ENCODE data around the gene PTPA. TPM values are rescaled to one million over a fixed set of nuclear protein-coding genes. Genes with fewer than 3 reads are reported as not detected.

Gene PTPA
- total and polyA plus RNA-seq, 2 donors (not counting 1 experiment from before 2014, with no cell fraction given), result 35.0 to 73.9 TPM

- ChIA-PET CTCF (interaction anchor here (0.6 to 18.9 kb wide), 7 partner anchors 39 to 603 kb away, joined by 3 to 382 read pairs (median 5); partner anchors contain the start of genes C9orf50, IER5L and NTMT1), POLR2A (interaction anchor here (0.6 kb wide), 1 partner anchor 131 kb away, joined by 5 read pairs; no protein-coding TSS in a partner anchor)
- no peak overlapping the region for H3K27ac Mint-ChIP-seq
- no peak overlapping the region for H3K9ac ChIP-seq (ENCODE audit: low read length)
- no peaks in the 10 kb centered on the region for H3K9me3 ChIP-seq (ENCODE audit: control extremely low read depth in 1 of 3, control insufficient read depth in 2 of 3, insufficient read depth in 1 of 3, low read length in 2 of 3)
- no peak for TF ChIP-seq EZH2 (IDR thresholded peaks at IDR 0.05; ENCODE audit: borderline replicate concordance, insufficient read depth, low read depth, low read length, poor library complexity, severe bottlenecking)
- TF ChIP-seq CTCF (IDR thresholded peaks at IDR 0.05), result no peak
- H3K4me1 ChIP-seq (ENCODE audit: control insufficient read depth in 2 of 2, insufficient read depth in 2 of 2, low read length in 2 of 2), result peaks cover 15 to 24% of the 10 kb centered on the region in 2 donors
- 94% methylated on average over 6 of the region's 6 CpGs for WGBS (ENCODE audit: insufficient coverage)
- H3K4me1 Mint-ChIP-seq, result peaks cover 20% of the 10 kb centered on the region
- ATAC-seq (ENCODE audit: low read depth) (no peak), DNase-seq (no peak)
- no peak overlapping the region for H3K4me3 ChIP-seq (ENCODE audit: control extremely low read depth in 1 of 5, extremely low read depth in 1 of 5, insufficient read depth in 1 of 5, low read depth in 2 of 5, low read length in 4 of 5)
- intact Hi-C loops (cut with micrococcal nuclease), result no loop called here
- no peaks in the 10 kb centered on the region for H3K79me2 ChIP-seq (ENCODE audit: control insufficient read depth, insufficient read depth, low read length)
- no peaks in the 10 kb centered on the region for H4K20me1 ChIP-seq (ENCODE audit: control insufficient read depth, insufficient read depth, low read length, poor library complexity, severe bottlenecking)
- no peak overlapping the region for H3K4me2 ChIP-seq (replicated peaks; ENCODE audit: low read depth, low read length, poor library complexity, severe bottlenecking)
- no peak overlapping the region for H2AFZ ChIP-seq (ENCODE audit: insufficient read depth, low read depth, low read length, poor library complexity, severe bottlenecking)
- H3K4me3 Mint-ChIP-seq, result no peak overlapping the region
- no peak overlapping the region for H3K27ac ChIP-seq (ENCODE audit: low read length in 2 of 2)
- no peaks in the 10 kb centered on the region for H3K9me3 Mint-ChIP-seq (ENCODE audit: insufficient read depth)
- no peaks in the 10 kb centered on the region for H3K27me3 ChIP-seq (replicated peaks in 1 of 4; ENCODE audit: control extremely low read depth in 1 of 4, control insufficient read depth in 3 of 4, insufficient read depth in 4 of 4, low read length in 3 of 4)
- H3K27me3 Mint-ChIP-seq, result no peaks in the 10 kb centered on the region
- peaks cover 1 to 44% of the 10 kb centered on the region in 2 experiments for H3K36me3 ChIP-seq (replicated peaks in 1 of 2; ENCODE audit: control extremely low read depth in 1 of 2, control insufficient read depth in 1 of 2, extremely low read depth in 1 of 2, insufficient read depth in 2 of 2, low read length in 1 of 2)
These were observed 24.3 kb downstream of the PTPA start for GRCh38 chr9:129135476-129135875.

- Histone ChIP-seq H2AFZ (ENCODE audit: insufficient read depth, low read depth, low read length, poor library complexity, severe bottlenecking) (no peak overlapping the region), H3K27ac (ENCODE audit: low read length in 2 of 2) (no peak overlapping the region), H3K9ac (ENCODE audit: low read length) (no peak overlapping the region), H3K4me3 (ENCODE audit: control extremely low read depth in 1 of 5, extremely low read depth in 1 of 5, insufficient read depth in 1 of 5, low read depth in 2 of 5, low read length in 4 of 5) (no peak overlapping the region), H3K36me3 (replicated peaks in 1 of 2; ENCODE audit: control extremely low read depth in 1 of 2, control insufficient read depth in 1 of 2, extremely low read depth in 1 of 2, insufficient read depth in 2 of 2, low read length in 1 of 2) (peaks cover 1 to 39% of the 10 kb centered on the region in 2 experiments), H4K20me1 (ENCODE audit: control insufficient read depth, insufficient read depth, low read length, poor library complexity, severe bottlenecking) (no peaks in the 10 kb centered on the region), H3K79me2 (ENCODE audit: control insufficient read depth, insufficient read depth, low read length) (peaks cover 3% of the 10 kb centered on the region), H3K9me3 (ENCODE audit: control extremely low read depth in 1 of 3, control insufficient read depth in 2 of 3, insufficient read depth in 1 of 3, low read length in 2 of 3) (no peaks in the 10 kb centered on the region), H3K27me3 (replicated peaks in 1 of 4; ENCODE audit: control extremely low read depth in 1 of 4, control insufficient read depth in 3 of 4, insufficient read depth in 4 of 4, low read length in 3 of 4) (no peaks in the 10 kb centered on the region), H3K4me2 (replicated peaks; ENCODE audit: low read depth, low read length, poor library complexity, severe bottlenecking) (no peak overlapping the region), H3K4me1 (ENCODE audit: control insufficient read depth in 2 of 2, insufficient read depth in 2 of 2, low read length in 2 of 2) (peaks cover 23 to 32% of the 10 kb centered on the region in 2 donors)
- no peak for ATAC-seq (ENCODE audit: low read depth)
- TF ChIP-seq CTCF (IDR thresholded peaks at IDR 0.05) (no peak), EZH2 (IDR thresholded peaks at IDR 0.05; ENCODE audit: borderline replicate concordance, insufficient read depth, low read depth, low read length, poor library complexity, severe bottlenecking) (no peak)
- Mint-ChIP-seq H3K9me3 (ENCODE audit: insufficient read depth) (no peaks in the 10 kb centered on the region), H3K4me3 (no peak overlapping the region), H3K4me1 (peaks cover 30% of the 10 kb centered on the region), H3K27me3 (no peaks in the 10 kb centered on the region), H3K27ac (no peak overlapping the region)
- no peak for DNase-seq
- WGBS (ENCODE audit: insufficient coverage), result 92% methylated on average over 12 of the region's 16 CpGs
- intact Hi-C loops (cut with micrococcal nuclease), result no loop called here
- ChIA-PET CTCF (interaction anchor here (0.6 to 18.9 kb wide), 8 partner anchors 37 to 649 kb away, joined by 4 to 382 read pairs (median 7); partner anchors contain the start of genes C9orf50, IER5L and NTMT1), POLR2A (interaction anchor here (0.6 kb wide), 1 partner anchor 132 kb away, joined by 5 read pairs; no protein-coding TSS in a partner anchor)
These were observed 25.3 kb downstream of the PTPA start for GRCh38 chr9:129136446-129137035.
